ENCODE results near the gene CHAMP1. TPM values are rescaled to one million over a fixed set of nuclear protein-coding genes. Genes with fewer than 3 reads are reported as not detected.

The CHAMP1 gene
- total and polyA plus RNA-seq, 2 of the 13 experiments (the other 11 are each of a cell fraction or from before 2014, with no cell fraction given), result 8.4 to 9.7 TPM

DNA sequence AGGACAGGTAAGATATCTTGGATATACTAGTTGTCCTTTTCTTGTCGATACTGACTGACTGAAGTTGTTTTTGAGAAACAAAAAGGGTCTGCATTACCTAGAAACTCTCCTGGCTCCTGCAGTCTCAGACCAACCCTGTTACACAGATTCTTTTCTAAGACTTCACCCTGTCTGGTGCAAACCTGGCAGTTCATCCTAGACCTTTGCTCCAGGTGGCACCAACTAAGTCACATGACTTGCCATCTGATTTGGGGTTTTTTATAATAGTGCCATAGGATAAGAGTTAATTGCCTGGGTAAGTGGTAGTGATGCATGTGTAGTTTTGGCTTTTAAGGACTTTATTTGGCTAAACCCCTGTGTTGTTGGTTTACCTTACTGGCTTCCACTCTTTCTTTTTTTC is 14.3 kb downstream of the CHAMP1 start (continued):
- TF ChIP-seq ZNF710 (CRISPR knock-in tag; IDR thresholded peaks at IDR 0.05; ENCODE audit: borderline replicate concordance) (no peak), ZNF816 (CRISPR knock-in tag; IDR thresholded peaks at IDR 0.05; ENCODE audit: borderline replicate concordance) (no peak), ZNF343 (CRISPR knock-in tag; IDR thresholded peaks at IDR 0.05) (no peak), THRA (CRISPR knock-in tag; IDR thresholded peaks at IDR 0.05; ENCODE audit: borderline replicate concordance) (no peak), HMGXB4 (CRISPR knock-in tag; IDR thresholded peaks at IDR 0.05; ENCODE audit: borderline replicate concordance in 1 of 2, low read depth in 1 of 2) (no peak), PHF8 (CRISPR knock-in tag; IDR thresholded peaks at IDR 0.05) (no peak)

GRCh38 chr13:114330086-114330485 is 15.8 kb downstream of the CHAMP1 start:
- no peaks in the 10 kb centered on the region; a peak in 1 of 5 replicates for H3K27me3 ChIP-seq (ENCODE audit: control insufficient read depth in 1 of 2, insufficient read depth in 2 of 2, low read length in 2 of 2)
- POLR2A ChIA-PET, result no interaction called here
- no peak for TF ChIP-seq KLF9 (CRISPR knock-in tag; IDR thresholded peaks at IDR 0.05; ENCODE audit: low read depth)
- TF ChIP-seq ZNF160 (CRISPR knock-in tag; IDR thresholded peaks at IDR 0.05), result no peak
- no peak for TF ChIP-seq ZNF264 (CRISPR knock-in tag; IDR thresholded peaks at IDR 0.05)
- TF ChIP-seq ZNF710 (CRISPR knock-in tag; IDR thresholded peaks at IDR 0.05; ENCODE audit: borderline replicate concordance), result no peak
- no peak for TF ChIP-seq GTF3A (CRISPR knock-in tag; conservative IDR thresholded peaks at IDR 0.05)
- no peak for TF ChIP-seq ZNF678 (CRISPR knock-in tag; IDR thresholded peaks at IDR 0.05)
- TF ChIP-seq SOX13 (IDR thresholded peaks at IDR 0.05), result no peak
- TF ChIP-seq SOX13 (CRISPR knock-in tag; conservative IDR thresholded peaks at IDR 0.05 in 1 of 2, IDR thresholded peaks at IDR 0.05 in 1 of 2), result no peak
- TF ChIP-seq TBX2 (CRISPR knock-in tag; IDR thresholded peaks at IDR 0.05; ENCODE audit: borderline replicate concordance), result no peak
- TF ChIP-seq NFRKB (IDR thresholded peaks at IDR 0.05), result no peak
- no peak for TF ChIP-seq HOXA5 (CRISPR knock-in tag; IDR thresholded peaks at IDR 0.05)
- no peak for TF ChIP-seq PCBP2 (optimal IDR thresholded peaks at IDR 0.05; ENCODE audit: low read depth, low read length, poor library complexity, severe bottlenecking)

More at GRCh38 chr13:114330086-114330485, 15.8 kb downstream of the CHAMP1 start:
- Histone ChIP-seq H2AFZ (ENCODE audit: low read length) (no peak overlapping the region), H3K4me3 (replicated peaks in 1 of 3; ENCODE audit: insufficient read depth in 1 of 3, low read depth in 2 of 3, low read length in 3 of 3) (no peak overlapping the region), H3K27ac (ENCODE audit: extremely low read length, insufficient read depth, low read length) (no peak overlapping the region), H3K9ac (ENCODE audit: insufficient read depth, low read depth, low read length) (no peak overlapping the region), H3K4me2 (ENCODE audit: low read depth, low read length) (no peak overlapping the region), H3K79me2 (ENCODE audit: insufficient read depth, low read length) (no peaks in the 10 kb centered on the region), H3K36me3 (replicated peaks in 1 of 2; ENCODE audit: control insufficient read depth in 1 of 2, insufficient read depth in 2 of 2, low read length in 2 of 2) (peaks cover 3 to 19% of the 10 kb centered on the region in 2 experiments), H4K20me1 (ENCODE audit: insufficient read depth, low read length) (no peaks in the 10 kb centered on the region), H3K4me1 (ENCODE audit: insufficient read depth, low read length) (no peaks in the 10 kb centered on the region), H3K9me3 (ENCODE audit: low read length) (no peaks in the 10 kb centered on the region)
- BruUV-seq (replicated peaks), result no TSS peak
- ATAC-seq, result no peak
- no peak for FAIRE-seq
- CTCF ChIA-PET (ENCODE audit: low intra/inter-chr PET ratio, low total read pairs), result no interaction called here
- intact Hi-C loops (cut with micrococcal nuclease; ENCODE audit: unreplicated experiment) (no loop called here), in situ Hi-C loops (cut with HindIII; ENCODE audit: extremely low pct_ligation_motif_present, low pct_unique_long_range_greater_than_20kb) (no loop called here)
- no peak for DNase-seq (ENCODE audit: low spot score)
- 93% methylated on average over 5 of the region's 5 CpGs for WGBS (ENCODE audit: low lambda C conversion rate)
